HCT116 (cell line): Measurements from ENCODE around the gene CAPN2. TPM values are rescaled to one million over a fixed set of nuclear protein-coding genes. Genes with fewer than 3 reads are reported as not detected.

Experiments used
- ATAC-seq: fragments of 200-7000 bp; cut with Tn5 transposase; 2 replicates; pipeline ENCODE4 v1.9.1; 2020; ENCODE audit warnings: mild to moderate bottlenecking, moderate library complexity
- BruUV-seq: library from RNA; stranded (reverse); fragments of 400-500 nt; replicated peaks from 2 replicates; lab custom pipeline; 2021; lab: Mats Ljungman, UMichigan
- CTCF ChIA-PET: fragments of 300-600 bp; sonication (Branson Sonifier 250); formaldehyde crosslinking; loops from one replicate; lab custom pipeline; 2021; ENCODE audit warnings: antibody characterized with exemption; lab: Charles Lee
- POLR2A ChIA-PET: fragments of 300-600, 350-600 bp; sonication (Branson Sonifier 250); formaldehyde crosslinking; loops from one replicate; lab custom pipeline; 2021; ENCODE audit warnings: antibody characterized with exemption; lab: Charles Lee
- RAD21 ChIA-PET, 2 experiments: fragments of 300-600 bp; sonication (Branson Sonifier 250); formaldehyde crosslinking; loops; one replicate each; lab custom pipeline; 2023; ENCODE audit warnings: low total read pairs in 2 of 2; ENCODE audit not compliant: uncharacterized antibody in 2 of 2, unreplicated experiment in 2 of 2, low non-redundant PET in 1 of 2; lab: Charles Lee
- DNase-seq: peaks from one replicate; pipeline ENCODE4 v3.0.0-alpha.2; 2010; ENCODE audit warnings: low read depth, low spot score
- H2AFZ ChIP-seq: fragments of 200-600 bp; shearing (Covaris generic), sonication (generic); 2 replicates; pipeline ENCODE4 v1.6.1; 2017; ENCODE audit warnings: low read depth, mixed run types, mixed read lengths, antibody characterized with exemption, low read length; ENCODE audit not compliant: poor library complexity, severe bottlenecking
- H3K27ac ChIP-seq: 2 replicates; pipeline ENCODE4 v1.5.1; 2012; ENCODE audit warnings: low read depth, low read length
- H3K27me3 ChIP-seq: fragments of 200-600 bp; sonication (generic); 2 replicates; pipeline ENCODE4 v1.6.1; 2016; ENCODE audit warnings: mixed run types, low read length, mixed read lengths; ENCODE audit not compliant: insufficient read depth
- H3K36me3 ChIP-seq, 2 experiments: fragments of 200-500 bp in 1 of 2; fragments of 200-600 bp in 1 of 2; sonication (Bioruptor generic) in 1 of 2; sonication (generic) in 1 of 2; 2 replicates each; pipeline versions ENCODE4 v1.5.1 to v1.6.1; 2014 to 2016; ENCODE audit warnings: low read length in 2 of 2, inconsistent platforms in 1 of 2, mixed read lengths in 1 of 2, mixed run types in 1 of 2; ENCODE audit not compliant: insufficient read depth in 2 of 2, control insufficient read depth in 1 of 2
- H3K4me1 ChIP-seq, 2 experiments: fragments of 200-600 bp in 1 of 2; sonication (generic) in 1 of 2; 2 replicates each; pipeline versions ENCODE4 v1.5.1 to v1.6.1; 2012 to 2017; ENCODE audit warnings: low read length in 2 of 2, inconsistent platforms in 1 of 2, mild to moderate bottlenecking in 1 of 2, mixed read lengths in 1 of 2, mixed run types in 1 of 2, moderate library complexity in 1 of 2; ENCODE audit not compliant: insufficient read depth in 2 of 2, control insufficient read depth in 1 of 2
- H3K4me2 ChIP-seq: fragments of 200-600 bp; sonication (generic); 2 replicates; pipeline ENCODE4 v1.6.1; 2017; ENCODE audit warnings: mixed run types, low read length, mixed read lengths
- H3K4me3 ChIP-seq, 2 experiments: fragments of 200-600 bp in 1 of 2; sonication (generic) in 1 of 2; replicated peaks in 1 of 2; 2 replicates each; pipeline ENCODE4 v1.5.1; 2011 to 2016; ENCODE audit warnings: low read length in 2 of 2, control low read depth in 1 of 2, low read depth in 1 of 2, mild to moderate bottlenecking in 1 of 2, mixed read lengths in 1 of 2, mixed run types in 1 of 2
- H3K79me2 ChIP-seq: fragments of 200-600 bp; sonication (generic); 2 replicates; pipeline ENCODE4 v1.6.1; 2017; ENCODE audit warnings: mild to moderate bottlenecking, mixed run types, low read length, moderate library complexity, mixed read lengths; ENCODE audit not compliant: insufficient read depth
- H3K9ac ChIP-seq: fragments of 200-600 bp; sonication (generic); 2 replicates; pipeline ENCODE4 v1.6.1; 2016; ENCODE audit warnings: low read length, mixed read lengths
- H3K9me2 ChIP-seq: fragments of 200-600 bp; sonication (generic), shearing (Covaris generic); 2 replicates; pipeline ENCODE4 v1.6.1; 2017; ENCODE audit warnings: mixed run types, mild to moderate bottlenecking, moderate library complexity; ENCODE audit not compliant: insufficient read depth
- H3K9me3 ChIP-seq, 2 experiments: fragments of 200-500 bp in 1 of 2; fragments of 200-600 bp in 1 of 2; sonication (Bioruptor generic) in 1 of 2; sonication (generic) in 1 of 2; 2 replicates each; pipeline ENCODE4 v1.6.1; 2014 to 2017; ENCODE audit warnings: low read length in 2 of 2, mixed read lengths in 2 of 2, inconsistent platforms in 1 of 2, low read depth in 1 of 2, mild to moderate bottlenecking in 1 of 2, mixed run types in 1 of 2, moderate library complexity in 1 of 2; ENCODE audit not compliant: control insufficient read depth in 1 of 2, insufficient read depth in 1 of 2
- H4K20me1 ChIP-seq: fragments of 200-600 bp; sonication (generic), shearing (Covaris generic); 2 replicates; pipeline ENCODE4 v1.6.1; 2017; ENCODE audit warnings: mixed run types, mild to moderate bottlenecking, moderate library complexity; ENCODE audit not compliant: insufficient read depth
- ATF3 ChIP-seq: IDR thresholded peaks from 2 replicates; pipeline ENCODE4 v1.6.1; 2012
- CEBPB ChIP-seq: IDR thresholded peaks from 2 replicates; pipeline ENCODE4 v1.6.1; 2012; ENCODE audit warnings: low read depth
- CTCF ChIP-seq, 3 experiments: fragments of 200-600 bp in 1 of 3; sonication (generic) in 1 of 3; IDR thresholded peaks in 2 of 3; conservative IDR thresholded peaks in 1 of 3; 2 replicates each; pipeline ENCODE4 v1.5.1; 2012 to 2017; ENCODE audit warnings: low read depth in 2 of 3, low read length in 2 of 3, antibody characterized with exemption in 1 of 3, borderline replicate concordance in 1 of 3, control low read depth in 1 of 3, mild to moderate bottlenecking in 1 of 3, mixed read lengths in 1 of 3, mixed run types in 1 of 3, moderate library complexity in 1 of 3; ENCODE audit not compliant: insufficient read depth in 1 of 3
- EGR1 ChIP-seq: IDR thresholded peaks from 2 replicates; pipeline ENCODE4 v1.6.1; 2012; ENCODE audit warnings: low read depth
- EZH2 ChIP-seq: fragments of 200-600 bp; sonication (generic); IDR thresholded peaks from 2 replicates; pipeline ENCODE4 v1.6.1; 2017; ENCODE audit warnings: antibody characterized with exemption, mixed run types
- EZH2phosphoT487 ChIP-seq: fragments of 200-600 bp; IDR thresholded peaks from 2 replicates; pipeline ENCODE4 v1.6.1; 2018; ENCODE audit warnings: antibody characterized with exemption, borderline replicate concordance
- FOSL1 ChIP-seq: IDR thresholded peaks from 2 replicates; pipeline ENCODE4 v1.6.1; 2012; ENCODE audit warnings: low read depth
- JUND ChIP-seq: IDR thresholded peaks from 2 replicates; pipeline ENCODE4 v1.6.1; 2012
- RAD21 ChIP-seq: IDR thresholded peaks from 2 replicates; pipeline ENCODE4 v1.6.1; 2012; ENCODE audit warnings: low read depth, mild to moderate bottlenecking
- SRF ChIP-seq: IDR thresholded peaks from 2 replicates; pipeline ENCODE4 v1.6.1; 2012; ENCODE audit warnings: low read depth
- TCF7L2 ChIP-seq: IDR thresholded peaks from 2 replicates; pipeline ENCODE4 v1.7.0; 2011; ENCODE audit warnings: borderline replicate concordance, inconsistent platforms; ENCODE audit not compliant: insufficient read depth, insufficient read length; ENCODE audit errors: extremely low read depth
- YY1 ChIP-seq: IDR thresholded peaks from 2 replicates; pipeline ENCODE4 v1.6.1; 2011; ENCODE audit warnings: low read length, low read depth, moderate library complexity, mild to moderate bottlenecking; ENCODE audit not compliant: insufficient replicate concordance; ENCODE audit errors: extremely low read depth
- ZBTB33 ChIP-seq: IDR thresholded peaks from 2 replicates; pipeline ENCODE4 v1.6.1; 2011; ENCODE audit warnings: mild to moderate bottlenecking, low read length, moderate library complexity; ENCODE audit not compliant: insufficient replicate concordance; ENCODE audit errors: extremely low read depth
- ZNF274 ChIP-seq: fragments of 200-500 bp; sonication (Bioruptor generic); IDR thresholded peaks from 2 replicates; pipeline ENCODE4 v1.6.1; 2014; ENCODE audit warnings: mild to moderate bottlenecking, low read depth, low read length, inconsistent platforms
- intact Hi-C: fragments of 100-400 bp; cut with micrococcal nuclease; formaldehyde crosslinking; loops from 2 replicates; pipeline ENCODE4 v1.10.0; 2022
- total RNA-seq: library from RNA; stranded (reverse); gene quantifications from one replicate; pipeline ENCODE4 v1.2.1, GENCODE V29; 2021; ENCODE audit not compliant: unreplicated experiment

CAPN2 gene
- total RNA-seq, 1 experiment from 2014 or later: 173 TPM

GRCh38 chr1:223695941-223696340, 16.4 kb upstream of the CAPN2 start:
- Histone ChIP-seq H3K4me1 (peaks cover 11 to 32% of the 10 kb centered on the region in 2 experiments), H3K4me3 (no peak overlapping the region), H3K27me3 (no peaks in the 10 kb centered on the region), H3K9me3 (no peaks in the 10 kb centered on the region), H3K4me2 (no peak overlapping the region), H3K27ac (no peak overlapping the region), H3K36me3 (no peaks in the 10 kb centered on the region), H3K9me2 (no peaks in the 10 kb centered on the region), H4K20me1 (no peaks in the 10 kb centered on the region), H3K79me2 (no peaks in the 10 kb centered on the region), H3K9ac (no peak overlapping the region), H2AFZ (peak overlapping the region; percentile 50)
- no TSS peak for BruUV-seq
- ChIA-PET POLR2A (interaction anchor here (1.3 kb wide), 1 partner anchor 12 kb away, joined by 4 read pairs; no protein-coding TSS in a partner anchor), CTCF (interaction anchor here (0.6 to 2.4 kb wide), 9 partner anchors 12 to 562 kb away, joined by 3 to 12 read pairs (median 4); no protein-coding TSS in a partner anchor), RAD21 (interaction anchor here in 1 of 2 experiments (0.6 kb wide), 1 partner anchor 206 kb away, joined by 3 read pairs; no protein-coding TSS in a partner anchor)
- TF ChIP-seq ZNF274: no peak
- no peak for TF ChIP-seq EGR1
- TF ChIP-seq RAD21: no peak
- TF ChIP-seq YY1: no peak
- TF ChIP-seq SRF: no peak
- no peak for TF ChIP-seq EZH2
- no peak for TF ChIP-seq CTCF (IDR thresholded peaks at IDR 0.05 in 2 of 3, conservative IDR thresholded peaks at IDR 0.05 in 1 of 3; ENCODE audit: borderline replicate concordance in 1 of 3, insufficient read depth in 1 of 3, low read depth in 2 of 3, low read length in 2 of 3)
- TF ChIP-seq ZBTB33: no peak
- no peak for TF ChIP-seq CEBPB
- TF ChIP-seq TCF7L2: no peak
- TF ChIP-seq EZH2phosphoT487: no peak
- TF ChIP-seq ATF3: no peak
- TF ChIP-seq JUND: no peak
- no peak for TF ChIP-seq FOSL1
- ATAC-seq (no peak), DNase-seq (no peak)
- intact Hi-C loops: loop anchor here (5.0 kb wide), 3 partner anchors 296 to 761 kb away; no protein-coding TSS in a partner anchor
